Measurements from ENCODE around the gene SCFD2. TPM values are rescaled to one million over a fixed set of nuclear protein-coding genes. Genes with fewer than 3 reads are reported as not detected.

Gene SCFD2
- total and polyA plus RNA-seq, 9 donors, result 5.1 to 42.1 (median 13.5) TPM

DNA sequence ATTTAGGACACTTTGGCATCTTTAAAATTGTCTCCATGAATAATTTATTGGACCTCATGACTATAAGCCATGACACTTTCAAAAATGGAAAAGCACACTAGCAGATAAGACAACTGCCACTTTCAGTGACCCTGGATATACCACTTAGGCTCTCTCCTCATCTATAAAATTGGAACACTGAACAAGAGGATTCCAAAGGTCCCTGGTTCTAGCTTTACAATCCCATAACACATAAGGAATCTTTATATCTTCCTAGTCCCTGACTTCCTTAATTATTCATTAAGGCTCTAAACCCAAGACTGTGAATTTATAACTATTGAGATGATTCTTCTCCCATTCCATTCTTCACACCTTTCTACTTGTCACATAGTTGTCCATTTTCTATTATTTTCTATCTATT, 190.2 kb downstream of the SCFD2 start:
- Histone ChIP-seq H3K36me3 (no peaks in the 10 kb centered on the region), H3K9me3 (no peaks in the 10 kb centered on the region), H3K4me3 (no peak overlapping the region), H3K27me3 (no peaks in the 10 kb centered on the region), H3K4me1 (ENCODE audit: insufficient read depth) (no peaks in the 10 kb centered on the region), H3K27ac (no peak overlapping the region)
- DNase-seq, result no peak
- intact Hi-C loops (cut with DNase I), result no loop called here
- TF ChIP-seq POLR2A (IDR thresholded peaks at IDR 0.05) (no peak), EP300 (IDR thresholded peaks at IDR 0.05) (no peak)
- TF ChIP-seq, protein P1, sequence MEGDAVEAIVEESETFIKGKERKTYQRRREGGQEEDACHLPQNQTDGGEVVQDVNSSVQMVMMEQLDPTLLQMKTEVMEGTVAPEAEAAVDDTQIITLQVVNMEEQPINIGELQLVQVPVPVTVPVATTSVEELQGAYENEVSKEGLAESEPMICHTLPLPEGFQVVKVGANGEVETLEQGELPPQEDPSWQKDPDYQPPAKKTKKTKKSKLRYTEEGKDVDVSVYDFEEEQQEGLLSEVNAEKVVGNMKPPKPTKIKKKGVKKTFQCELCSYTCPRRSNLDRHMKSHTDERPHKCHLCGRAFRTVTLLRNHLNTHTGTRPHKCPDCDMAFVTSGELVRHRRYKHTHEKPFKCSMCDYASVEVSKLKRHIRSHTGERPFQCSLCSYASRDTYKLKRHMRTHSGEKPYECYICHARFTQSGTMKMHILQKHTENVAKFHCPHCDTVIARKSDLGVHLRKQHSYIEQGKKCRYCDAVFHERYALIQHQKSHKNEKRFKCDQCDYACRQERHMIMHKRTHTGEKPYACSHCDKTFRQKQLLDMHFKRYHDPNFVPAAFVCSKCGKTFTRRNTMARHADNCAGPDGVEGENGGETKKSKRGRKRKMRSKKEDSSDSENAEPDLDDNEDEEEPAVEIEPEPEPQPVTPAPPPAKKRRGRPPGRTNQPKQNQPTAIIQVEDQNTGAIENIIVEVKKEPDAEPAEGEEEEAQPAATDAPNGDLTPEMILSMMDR (IDR thresholded peaks at IDR 0.05), result no peak

DNA sequence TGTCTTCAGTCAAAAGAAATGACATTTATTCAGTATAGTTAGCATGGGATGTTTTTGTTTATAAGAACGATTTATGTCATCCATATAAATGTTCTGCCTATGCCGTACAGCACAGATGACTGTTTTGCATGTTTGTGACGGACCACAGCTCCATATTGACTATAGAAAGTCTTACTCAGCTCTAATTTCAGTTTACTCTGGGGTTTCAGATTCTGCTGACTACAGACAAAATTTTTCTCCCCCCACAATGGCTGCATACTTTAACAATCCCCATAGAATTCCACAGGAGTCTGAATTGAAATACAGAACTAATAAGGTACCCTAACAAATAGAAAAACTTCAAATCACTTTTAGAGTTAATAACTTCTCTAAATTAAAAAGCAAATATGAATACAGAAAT, 191.0 kb downstream of the SCFD2 start:
- TF ChIP-seq, protein P1 (IDR thresholded peaks at IDR 0.05), result no peak
- TF ChIP-seq EP300 (IDR thresholded peaks at IDR 0.05) (no peak), POLR2A (IDR thresholded peaks at IDR 0.05) (no peak)
- Histone ChIP-seq H3K9me3 (no peaks in the 10 kb centered on the region), H3K36me3 (no peaks in the 10 kb centered on the region), H3K4me3 (no peak overlapping the region), H3K4me1 (ENCODE audit: insufficient read depth) (no peaks in the 10 kb centered on the region), H3K27ac (no peak overlapping the region), H3K27me3 (no peaks in the 10 kb centered on the region)
- DNase-seq, result no peak
- intact Hi-C loops (cut with DNase I), result no loop called here
- WGBS, 3 donors, result 86 to 91% (median 90%) methylated on average over 3 of the region's 3 CpGs

DNA sequence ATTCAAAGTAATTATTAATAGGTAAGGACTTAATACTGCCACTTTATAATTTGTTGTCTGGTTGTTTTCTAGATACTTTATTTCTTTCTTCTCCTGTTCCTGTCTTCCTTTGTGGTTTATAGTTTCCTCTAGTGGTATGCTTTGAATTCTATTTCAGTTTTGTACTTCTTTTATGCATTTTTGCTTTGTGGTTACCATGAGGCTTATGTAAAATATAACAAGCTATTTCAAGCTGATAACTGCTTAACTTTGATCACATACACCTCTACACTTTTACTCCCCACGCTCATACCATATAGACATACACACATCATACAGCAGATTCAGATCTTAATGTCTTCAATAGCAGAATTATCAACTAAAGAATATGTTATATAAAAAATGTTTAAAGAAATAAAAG, 192.3 kb downstream of the SCFD2 start:
- TF ChIP-seq POLR2A (IDR thresholded peaks at IDR 0.05), result no peak
- TF ChIP-seq, protein P1 (IDR thresholded peaks at IDR 0.05), result no peak
- no peak for TF ChIP-seq EP300 (IDR thresholded peaks at IDR 0.05)
- Histone ChIP-seq H3K36me3 (no peaks in the 10 kb centered on the region), H3K4me3 (no peak overlapping the region), H3K4me1 (ENCODE audit: insufficient read depth) (no peaks in the 10 kb centered on the region), H3K9me3 (no peaks in the 10 kb centered on the region), H3K27me3 (no peaks in the 10 kb centered on the region), H3K27ac (no peak overlapping the region)
- DNase-seq, result no peak
- intact Hi-C loops (cut with DNase I), result no loop called here
- 96 to 98% (median 98%) methylated on average over 1 of the region's 1 CpG for WGBS, 3 donors

DNA sequence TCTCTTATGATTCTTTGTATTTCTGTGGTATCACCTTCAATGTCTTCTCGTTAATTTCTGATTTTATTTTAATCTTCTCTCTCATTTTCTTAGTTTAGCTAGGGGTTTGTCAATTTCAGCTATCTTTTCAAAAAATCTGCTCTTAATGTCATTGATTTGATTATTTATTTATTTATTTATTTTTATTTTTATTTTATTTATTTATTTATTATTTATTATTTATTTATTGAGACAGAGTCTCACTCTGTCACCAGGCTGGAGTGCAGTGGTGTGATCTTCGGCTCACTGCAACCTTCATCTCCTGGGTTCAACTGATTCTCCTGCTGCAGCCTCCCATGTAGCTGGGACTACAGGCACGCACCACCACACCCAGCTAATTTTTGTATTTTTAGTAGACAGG, 194.1 kb downstream of the SCFD2 start:
- 96 to 98% (median 97%) methylated on average over 3 of the region's 3 CpGs for WGBS, 3 donors
- H3K27me3 ChIP-seq, result no peaks in the 10 kb centered on the region
- H3K36me3 ChIP-seq, result no peaks in the 10 kb centered on the region
- no peaks in the 10 kb centered on the region for H3K4me1 ChIP-seq (ENCODE audit: insufficient read depth)
- H3K9me3 ChIP-seq, result no peaks in the 10 kb centered on the region
- TF ChIP-seq POLR2A (IDR thresholded peaks at IDR 0.05) (no peak), EP300 (IDR thresholded peaks at IDR 0.05) (no peak)
- TF ChIP-seq, protein P1 (IDR thresholded peaks at IDR 0.05), result no peak
- no peak overlapping the region for H3K4me3 ChIP-seq
- H3K27ac ChIP-seq, result no peak overlapping the region
- intact Hi-C loops (cut with DNase I), result no loop called here
- no peak for DNase-seq

Measured in ovary (tissue), 9 donors.